Dedifferentiated amniotic fluid mesenchymal stem cell (primary cell): ENCODE results near the gene XPC.
A peak's percentile ranks its signal among the peaks of the same experiment; 100 is the strongest.

Source experiments
- DNase-seq: peaks from one replicate; pipeline ENCODE4 v3.0.0-alpha.2; 2016; ENCODE audit errors: extremely low spot score

XPC gene

GRCh38 chr3:14208168-14208567, 29.8 kb upstream of the XPC start:
- DNase-seq, result no peak

DNA sequence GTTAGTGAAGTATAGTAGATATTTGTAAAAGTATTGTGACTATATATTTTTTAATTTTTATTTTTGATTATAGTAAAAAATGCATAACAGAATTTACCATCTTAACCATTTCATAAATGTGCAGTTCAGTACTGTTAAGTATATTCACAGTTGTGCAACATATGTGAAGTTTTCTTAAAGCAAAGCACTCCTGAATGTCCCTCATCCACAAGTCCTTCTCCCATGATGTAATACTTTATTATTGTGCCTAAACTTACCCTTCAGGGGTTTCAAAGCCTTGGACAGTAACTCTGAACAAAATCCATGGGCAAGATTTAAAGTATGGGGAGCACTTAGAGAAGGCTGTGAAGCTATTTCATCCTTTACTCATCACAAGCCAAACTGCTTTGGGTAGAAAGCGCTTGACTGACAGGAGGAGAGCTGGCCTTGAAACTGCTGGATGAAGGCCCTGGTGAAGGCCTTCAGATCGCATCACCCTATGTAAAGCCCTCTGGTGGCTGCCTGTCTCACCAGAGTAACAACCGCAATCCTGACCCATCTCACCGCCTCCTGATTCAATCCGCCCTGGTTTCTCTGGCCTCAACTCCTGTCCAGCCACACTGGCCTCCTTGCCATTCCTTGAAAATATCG, 28.3 kb upstream of the XPC start:
- no peak for DNase-seq

DNA sequence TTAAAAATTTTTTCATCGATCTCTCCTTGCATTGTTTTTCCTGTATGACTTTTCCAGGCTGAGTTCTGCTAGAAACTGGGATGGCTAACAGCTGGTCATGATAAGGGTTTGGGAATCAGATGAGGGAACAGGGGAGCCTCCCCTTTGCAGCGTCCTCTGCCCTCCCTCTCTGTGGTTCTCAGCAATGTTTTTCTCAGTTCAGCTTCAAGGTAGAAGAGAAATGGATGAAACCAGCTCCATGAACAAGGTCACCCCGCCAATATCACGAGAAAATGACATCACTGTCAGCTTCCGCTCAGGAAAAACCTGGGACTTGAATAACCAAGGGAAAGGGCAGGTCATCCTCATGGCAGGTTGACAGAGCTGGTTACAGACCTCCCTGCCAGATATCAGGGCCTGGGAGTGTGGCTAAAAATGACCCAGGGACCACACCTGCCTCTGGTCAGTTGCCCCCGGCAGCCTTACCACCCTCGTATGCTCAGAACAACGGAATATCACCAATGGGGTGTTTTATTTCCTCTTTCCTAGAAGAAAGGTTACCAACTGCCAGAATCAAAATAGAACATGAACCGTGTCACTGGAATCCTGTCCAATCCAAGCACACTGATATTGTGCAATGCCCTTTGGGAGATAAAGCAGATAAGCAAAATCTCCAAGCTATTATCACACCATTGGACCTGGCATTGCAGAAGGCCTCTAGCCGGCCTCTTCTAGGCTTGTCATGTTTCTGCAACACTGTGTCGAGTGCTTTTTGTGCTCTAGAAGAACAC, 26.3 kb upstream of the XPC start:
- no peak for DNase-seq

DNA sequence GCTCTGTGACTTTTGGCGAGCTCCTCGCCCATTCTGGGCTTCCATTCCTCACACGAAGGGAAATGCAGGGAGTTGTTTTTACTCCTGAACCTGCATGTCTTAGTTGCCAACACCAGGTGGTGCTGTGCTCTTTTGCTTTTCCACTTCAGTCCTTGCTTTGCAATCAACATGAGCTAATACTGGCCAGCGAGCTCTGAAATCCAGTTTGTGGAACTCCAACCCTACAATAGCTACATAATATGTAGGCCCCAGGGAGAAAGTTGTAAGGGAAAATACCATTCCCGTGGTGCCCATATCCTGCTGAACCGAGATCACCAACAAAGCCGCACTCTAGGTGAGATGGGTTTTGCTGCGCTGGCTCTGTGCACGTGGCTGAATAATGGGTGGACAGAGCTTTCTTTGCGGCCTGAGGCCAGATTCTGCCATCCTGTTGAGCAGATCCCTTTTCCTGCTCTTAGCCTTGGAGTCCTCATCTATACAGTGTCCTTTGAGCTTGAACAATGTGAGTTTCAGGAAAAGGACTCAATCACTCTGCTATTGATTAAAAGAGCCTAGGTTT, 25.2 kb upstream of the XPC start:
- peak; percentile 91 for DNase-seq

DNA sequence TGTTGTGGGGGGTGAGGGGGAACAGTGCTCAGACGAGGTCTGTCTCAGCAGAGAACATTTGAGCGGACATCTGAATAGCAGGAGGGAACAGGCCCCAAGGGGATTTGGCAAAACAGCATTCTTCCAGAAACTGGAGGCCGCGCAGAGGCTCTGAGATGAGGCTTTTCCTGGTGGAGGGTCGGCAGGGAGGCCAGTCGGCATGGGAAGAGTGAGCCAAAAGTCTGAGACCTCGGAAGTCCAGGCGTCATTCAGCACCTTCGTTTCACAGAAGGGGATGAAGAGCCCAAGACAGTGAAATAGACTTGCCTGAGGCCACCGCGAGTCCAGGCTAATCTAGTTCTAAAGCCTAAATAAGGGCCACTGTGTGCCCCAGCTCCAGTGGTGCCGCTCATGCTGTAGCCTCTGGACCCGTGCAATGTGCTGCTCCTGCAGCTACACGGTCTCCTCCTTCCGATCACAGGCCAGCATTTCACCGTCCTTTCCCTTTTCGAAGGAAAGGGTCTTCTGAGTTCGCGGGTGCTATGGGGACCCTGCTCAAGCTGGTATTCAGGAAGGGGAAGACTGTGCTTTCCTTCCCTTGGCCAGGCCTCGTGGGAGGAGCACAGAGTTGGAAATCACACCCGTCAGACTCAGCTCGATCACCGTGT, 24.6 kb upstream of the XPC start:
- DNase-seq, result no peak

DNA sequence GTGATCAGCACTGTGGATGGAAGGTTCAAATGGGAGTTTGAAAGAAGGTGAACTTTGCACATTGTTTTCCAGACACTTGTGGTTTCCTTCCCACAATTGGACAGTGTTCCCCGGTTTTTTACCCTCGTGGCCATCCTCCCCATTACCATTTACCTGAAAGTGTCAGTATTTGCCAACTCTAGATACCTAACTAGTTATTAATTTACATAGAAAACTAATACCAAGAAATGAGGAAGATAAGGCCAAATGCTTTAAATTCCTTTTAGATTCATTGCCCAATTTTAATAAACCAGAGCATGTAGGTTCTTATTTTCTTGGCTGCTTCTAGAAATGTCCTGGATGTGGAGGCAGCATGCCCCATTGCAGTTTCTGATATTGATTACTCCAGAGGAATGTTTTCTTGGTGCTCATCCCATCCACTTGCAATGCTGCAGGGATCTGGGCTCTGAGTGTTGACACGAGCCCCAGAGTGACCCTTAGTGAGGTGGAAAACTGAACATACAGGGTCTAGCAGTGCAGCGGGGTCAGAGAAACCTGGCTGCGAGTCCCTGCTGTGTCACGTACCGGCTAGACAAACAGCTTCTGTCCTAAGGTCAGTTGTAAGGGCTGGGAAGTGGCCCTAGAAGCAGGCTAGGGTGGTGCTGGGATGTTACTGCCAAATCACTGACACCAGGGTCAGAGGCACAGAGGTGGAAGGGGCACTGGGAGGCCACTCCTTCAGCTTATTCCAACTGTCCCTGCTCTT, 23.7 kb upstream of the XPC start:
- no peak for DNase-seq

DNA sequence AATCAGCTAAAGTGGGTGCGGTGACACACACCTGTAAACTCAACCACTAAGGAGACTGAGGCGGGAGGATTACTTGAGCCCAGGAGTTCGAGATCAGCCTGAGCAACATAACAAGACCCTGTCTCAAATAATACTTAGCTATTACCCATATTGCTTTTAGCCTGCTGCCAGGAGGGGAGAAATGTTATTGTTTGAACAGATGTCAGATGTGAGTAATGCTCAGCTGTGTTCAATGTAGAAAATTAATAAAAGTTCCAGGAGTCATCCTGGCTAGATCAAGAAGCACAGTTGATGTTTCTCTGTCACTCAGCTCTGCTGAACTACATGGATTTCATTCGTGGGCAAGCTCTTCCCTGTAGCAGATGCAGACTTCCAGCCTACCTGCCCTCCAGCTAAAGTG, 22.4 kb upstream of the XPC start:
- DNase-seq, result no peak

DNA sequence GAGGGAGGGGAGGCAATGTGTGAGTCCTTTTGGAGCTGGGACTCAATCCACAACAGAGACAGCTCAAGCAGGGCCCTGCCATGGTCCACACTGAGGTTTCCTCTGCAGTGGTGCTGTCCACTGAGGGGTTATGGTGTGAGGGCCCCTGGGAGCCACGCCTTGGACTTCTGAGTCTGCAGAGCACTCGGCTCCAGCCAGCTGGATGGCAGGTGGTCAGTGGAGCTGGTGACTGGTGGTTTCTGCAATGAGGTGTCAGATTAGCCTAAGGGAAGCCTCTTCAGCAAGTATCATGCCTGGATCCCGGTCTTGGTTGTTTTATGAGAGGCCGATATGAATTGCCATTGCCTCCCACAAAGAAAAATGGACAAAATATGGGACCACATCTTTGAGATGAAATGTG, 21.9 kb upstream of the XPC start:
- no peak for DNase-seq

- no peak for DNase-seq
Observed at GRCh38 chr3:14199641-14200040, 21.2 kb upstream of the XPC start.

DNA sequence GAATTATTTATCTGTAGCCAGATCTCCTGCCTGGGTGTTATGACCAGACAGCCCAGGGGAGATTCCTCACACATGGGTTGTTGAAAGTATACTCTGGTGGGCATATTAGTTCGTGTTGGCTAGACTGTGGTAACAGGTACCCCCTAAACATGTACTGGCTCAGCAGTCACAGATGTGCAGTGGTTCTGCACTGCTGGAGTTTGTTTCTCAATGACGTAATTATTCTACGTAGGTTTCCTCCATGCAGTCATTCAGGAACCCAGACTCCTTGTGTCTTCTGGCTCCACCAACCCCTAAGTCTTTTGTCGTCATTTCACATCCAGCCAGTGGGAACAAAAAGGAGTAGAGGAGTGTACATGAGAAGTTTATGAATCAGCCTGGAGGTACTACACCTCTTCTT, 16.5 kb upstream of the XPC start:
- no peak for DNase-seq

GRCh38 chr3:14188041-14188754, 9.8 kb upstream of the XPC start:
- DNase-seq, result no peak

- DNase-seq, result no peak
Observed at GRCh38 chr3:14186854-14187458, 8.6 kb upstream of the XPC start.

GRCh38 chr3:14183015-14183577, 4.7 kb upstream of the XPC start:
- DNase-seq, result no peak

GRCh38 chr3:14181253-14181652, 2.9 kb upstream of the XPC start:
- no peak for DNase-seq

DNA sequence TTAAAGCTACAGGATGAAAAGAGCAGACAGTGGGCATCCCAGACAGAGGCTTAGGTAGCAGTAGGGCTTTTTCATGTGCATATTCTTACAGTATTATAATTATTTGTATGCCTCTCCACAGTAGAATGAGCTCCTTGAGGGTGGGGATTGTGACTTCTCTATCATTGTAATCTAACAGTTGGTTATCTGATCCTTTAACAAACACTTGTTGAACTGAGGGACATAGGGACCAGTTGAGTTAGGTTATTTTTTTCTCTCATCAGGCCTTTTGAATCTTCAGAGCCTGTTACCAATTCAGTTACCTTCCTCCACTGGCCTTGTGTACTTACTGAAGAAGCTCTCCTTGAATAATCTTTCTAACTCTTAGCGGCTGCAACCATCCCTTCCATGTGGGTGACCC, 1.4 kb upstream of the XPC start:
- no peak for DNase-seq

DNA sequence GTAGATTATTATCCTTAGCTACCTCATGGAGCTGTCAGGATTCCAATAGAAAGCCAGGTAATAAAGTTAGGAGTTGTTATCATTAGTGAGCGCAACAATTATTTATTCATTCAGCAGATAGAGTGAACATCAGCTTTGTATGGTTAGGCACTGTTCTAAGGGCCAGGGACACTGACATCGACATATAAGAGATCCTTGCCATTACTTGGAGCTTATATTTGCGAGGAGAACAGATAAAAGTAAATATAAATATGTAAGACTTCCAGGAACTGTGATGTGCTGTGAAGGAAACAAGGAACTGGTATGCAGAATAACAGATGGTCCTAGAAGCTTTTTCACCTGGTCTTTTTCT, 689 bp upstream of the XPC start:
- no peak for DNase-seq

- DNase-seq, result no peak
Observed at GRCh38 chr3:14177580-14178246, 688 bp downstream of the XPC start.

DNA sequence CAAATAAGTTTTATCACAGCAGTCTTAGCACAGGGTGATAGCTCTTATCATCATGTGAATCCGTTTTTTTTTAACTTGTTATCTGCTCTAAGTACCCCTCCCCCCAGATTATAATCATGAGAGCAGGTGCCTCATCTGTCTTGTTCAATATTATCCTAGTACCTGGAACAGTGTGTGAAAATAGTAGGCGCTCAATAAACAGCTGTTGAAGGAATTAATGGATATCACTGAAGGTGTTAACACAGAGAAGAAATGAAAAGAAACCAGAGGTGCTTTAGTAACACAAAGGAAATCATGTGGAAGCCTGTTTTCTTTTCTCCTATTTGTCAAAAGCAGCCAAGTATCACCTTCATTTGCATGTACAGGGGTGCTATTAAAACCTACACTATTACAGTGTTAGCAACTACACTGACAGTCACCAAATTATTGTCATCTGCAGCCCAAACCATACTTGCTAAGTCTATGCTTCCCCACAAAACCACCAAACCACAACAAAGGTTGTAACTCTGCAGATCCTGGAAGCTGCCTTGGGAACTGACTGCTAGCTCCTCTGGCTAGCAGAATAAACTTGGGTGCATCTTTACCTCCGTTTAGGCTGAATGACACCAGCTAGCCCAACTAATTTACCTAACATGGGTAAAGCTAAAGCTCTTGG, 2.9 kb downstream of the XPC start:
- no peak for DNase-seq

- DNase-seq, result no peak
Observed at GRCh38 chr3:14174483-14174882, 3.9 kb downstream of the XPC start.

- no peak for DNase-seq
Observed at GRCh38 chr3:14172496-14172895, 5.9 kb downstream of the XPC start.
